ENCODE results near the gene FHOD3. TPM values are rescaled to one million over a fixed set of nuclear protein-coding genes. Genes with fewer than 3 reads are reported as not detected.

The FHOD3 gene
- total and polyA plus RNA-seq, 9 of the 15 experiments (the other 6 are each of a cell fraction or from before 2014, with no cell fraction given) = 0.11 TPM; not detected in 8

DNA sequence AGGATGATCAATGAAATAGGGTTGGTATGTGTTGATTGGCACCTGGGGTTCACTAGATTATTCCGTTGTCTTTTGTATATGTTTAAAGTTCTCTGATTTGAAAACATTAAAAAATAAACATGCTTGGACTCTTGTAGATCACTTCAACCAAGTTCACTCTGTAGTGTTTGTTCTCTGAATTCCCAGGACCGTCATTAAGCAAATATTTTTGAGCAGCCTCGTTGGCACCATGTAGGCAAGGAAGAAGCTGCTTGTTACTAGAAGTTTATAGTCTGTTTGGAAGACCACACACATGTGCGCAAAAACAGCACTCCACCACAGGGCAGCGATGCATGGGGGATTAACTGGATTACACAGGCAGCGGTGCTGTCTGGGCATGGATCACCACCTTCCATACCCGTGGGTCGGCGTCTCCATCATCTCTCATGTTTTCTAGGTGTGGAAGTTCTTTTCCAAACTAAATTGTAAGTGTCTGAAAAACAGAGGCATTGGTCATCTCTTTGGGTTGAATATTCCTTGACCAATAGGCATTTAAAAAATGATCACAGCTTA is 212.2 kb downstream of the FHOD3 start (continued):
- TF ChIP-seq, protein P1, sequence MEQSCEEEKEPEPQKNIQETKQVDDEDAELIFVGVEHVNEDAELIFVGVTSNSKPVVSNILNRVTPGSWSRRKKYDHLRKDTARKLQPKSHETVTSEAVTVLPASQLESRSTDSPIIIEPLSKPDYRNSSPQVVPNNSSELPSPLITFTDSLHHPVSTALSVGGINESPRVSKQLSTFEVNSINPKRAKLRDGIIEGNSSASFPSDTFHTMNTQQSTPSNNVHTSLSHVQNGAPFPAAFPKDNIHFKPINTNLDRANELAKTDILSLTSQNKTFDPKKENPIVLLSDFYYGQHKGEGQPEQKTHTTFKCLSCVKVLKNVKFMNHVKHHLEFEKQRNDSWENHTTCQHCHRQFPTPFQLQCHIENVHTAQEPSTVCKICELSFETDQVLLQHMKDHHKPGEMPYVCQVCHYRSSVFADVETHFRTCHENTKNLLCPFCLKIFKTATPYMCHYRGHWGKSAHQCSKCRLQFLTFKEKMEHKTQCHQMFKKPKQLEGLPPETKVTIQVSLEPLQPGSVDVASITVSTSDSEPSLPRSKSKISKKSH (CRISPR knock-in tag; IDR thresholded peaks at IDR 0.05) = no peak
- no peak for TF ChIP-seq POLR3G (IDR thresholded peaks at IDR 0.05; ENCODE audit: extremely low read depth, insufficient read length, insufficient replicate concordance)
- TF ChIP-seq, protein P2, sequence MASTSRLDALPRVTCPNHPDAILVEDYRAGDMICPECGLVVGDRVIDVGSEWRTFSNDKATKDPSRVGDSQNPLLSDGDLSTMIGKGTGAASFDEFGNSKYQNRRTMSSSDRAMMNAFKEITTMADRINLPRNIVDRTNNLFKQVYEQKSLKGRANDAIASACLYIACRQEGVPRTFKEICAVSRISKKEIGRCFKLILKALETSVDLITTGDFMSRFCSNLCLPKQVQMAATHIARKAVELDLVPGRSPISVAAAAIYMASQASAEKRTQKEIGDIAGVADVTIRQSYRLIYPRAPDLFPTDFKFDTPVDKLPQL (IDR thresholded peaks at IDR 0.05; ENCODE audit: extremely low read depth, insufficient read length) = no peak
- TF ChIP-seq EZH2 (IDR thresholded peaks at IDR 0.05; ENCODE audit: borderline replicate concordance, low read depth, low read length) = no peak
- no peak for TF ChIP-seq CCNT2 (IDR thresholded peaks at IDR 0.05; ENCODE audit: borderline replicate concordance, extremely low read depth, insufficient read length, low read depth, low read length)
- TF ChIP-seq RAD51 (IDR thresholded peaks at IDR 0.05; ENCODE audit: borderline replicate concordance, low read depth) = no peak
- no peak for TF ChIP-seq ZNF324 (CRISPR knock-in tag; IDR thresholded peaks at IDR 0.05)
- TF ChIP-seq TRIM24 (IDR thresholded peaks at IDR 0.05) = no peak
- TF ChIP-seq, protein P3, sequence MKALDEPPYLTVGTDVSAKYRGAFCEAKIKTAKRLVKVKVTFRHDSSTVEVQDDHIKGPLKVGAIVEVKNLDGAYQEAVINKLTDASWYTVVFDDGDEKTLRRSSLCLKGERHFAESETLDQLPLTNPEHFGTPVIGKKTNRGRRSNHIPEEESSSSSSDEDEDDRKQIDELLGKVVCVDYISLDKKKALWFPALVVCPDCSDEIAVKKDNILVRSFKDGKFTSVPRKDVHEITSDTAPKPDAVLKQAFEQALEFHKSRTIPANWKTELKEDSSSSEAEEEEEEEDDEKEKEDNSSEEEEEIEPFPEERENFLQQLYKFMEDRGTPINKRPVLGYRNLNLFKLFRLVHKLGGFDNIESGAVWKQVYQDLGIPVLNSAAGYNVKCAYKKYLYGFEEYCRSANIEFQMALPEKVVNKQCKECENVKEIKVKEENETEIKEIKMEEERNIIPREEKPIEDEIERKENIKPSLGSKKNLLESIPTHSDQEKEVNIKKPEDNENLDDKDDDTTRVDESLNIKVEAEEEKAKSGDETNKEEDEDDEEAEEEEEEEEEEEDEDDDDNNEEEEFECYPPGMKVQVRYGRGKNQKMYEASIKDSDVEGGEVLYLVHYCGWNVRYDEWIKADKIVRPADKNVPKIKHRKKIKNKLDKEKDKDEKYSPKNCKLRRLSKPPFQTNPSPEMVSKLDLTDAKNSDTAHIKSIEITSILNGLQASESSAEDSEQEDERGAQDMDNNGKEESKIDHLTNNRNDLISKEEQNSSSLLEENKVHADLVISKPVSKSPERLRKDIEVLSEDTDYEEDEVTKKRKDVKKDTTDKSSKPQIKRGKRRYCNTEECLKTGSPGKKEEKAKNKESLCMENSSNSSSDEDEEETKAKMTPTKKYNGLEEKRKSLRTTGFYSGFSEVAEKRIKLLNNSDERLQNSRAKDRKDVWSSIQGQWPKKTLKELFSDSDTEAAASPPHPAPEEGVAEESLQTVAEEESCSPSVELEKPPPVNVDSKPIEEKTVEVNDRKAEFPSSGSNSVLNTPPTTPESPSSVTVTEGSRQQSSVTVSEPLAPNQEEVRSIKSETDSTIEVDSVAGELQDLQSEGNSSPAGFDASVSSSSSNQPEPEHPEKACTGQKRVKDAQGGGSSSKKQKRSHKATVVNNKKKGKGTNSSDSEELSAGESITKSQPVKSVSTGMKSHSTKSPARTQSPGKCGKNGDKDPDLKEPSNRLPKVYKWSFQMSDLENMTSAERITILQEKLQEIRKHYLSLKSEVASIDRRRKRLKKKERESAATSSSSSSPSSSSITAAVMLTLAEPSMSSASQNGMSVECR (CRISPR knock-in tag; IDR thresholded peaks at IDR 0.05) = no peak
- no peak for TF ChIP-seq RBM34 (IDR thresholded peaks at IDR 0.05; ENCODE audit: borderline replicate concordance, insufficient read depth, low read length)
- no peak for TF ChIP-seq RBM15 (IDR thresholded peaks at IDR 0.05; ENCODE audit: insufficient read depth, low read length)

All from K562 (cell line).